Measurements from ENCODE around the gene ETHE1. TPM values are rescaled to one million over a fixed set of nuclear protein-coding genes. Genes with fewer than 3 reads are reported as not detected.

Gene ETHE1
- total and polyA plus RNA-seq, 2 donors (not counting 1 experiment from before 2014, with no cell fraction given) = 16.0 to 39.4 TPM

- Histone ChIP-seq H4K20me1 (ENCODE audit: control insufficient read depth, insufficient read depth, low read length, poor library complexity, severe bottlenecking) (no peaks in the 10 kb centered on the region), H3K9me3 (ENCODE audit: control extremely low read depth in 1 of 3, control insufficient read depth in 2 of 3, insufficient read depth in 1 of 3, low read length in 2 of 3) (no peaks in the 10 kb centered on the region), H3K4me1 (ENCODE audit: control insufficient read depth in 2 of 2, insufficient read depth in 2 of 2, low read length in 2 of 2) (peaks cover 18 to 22% of the 10 kb centered on the region in 2 donors), H3K9ac (ENCODE audit: low read length) (no peak overlapping the region), H3K4me2 (replicated peaks; ENCODE audit: low read depth, low read length, poor library complexity, severe bottlenecking) (no peak overlapping the region), H3K27me3 (replicated peaks in 1 of 4; ENCODE audit: control extremely low read depth in 1 of 4, control insufficient read depth in 3 of 4, insufficient read depth in 4 of 4, low read length in 3 of 4) (no peaks in the 10 kb centered on the region), H3K36me3 (replicated peaks in 1 of 2; ENCODE audit: control extremely low read depth in 1 of 2, control insufficient read depth in 1 of 2, extremely low read depth in 1 of 2, insufficient read depth in 2 of 2, low read length in 1 of 2) (peaks cover 0 to 1% of the 10 kb centered on the region in 2 experiments), H3K27ac (ENCODE audit: low read length in 2 of 2) (no peak overlapping the region), H3K79me2 (ENCODE audit: control insufficient read depth, insufficient read depth, low read length) (no peaks in the 10 kb centered on the region), H3K4me3 (ENCODE audit: control extremely low read depth in 1 of 5, extremely low read depth in 1 of 5, insufficient read depth in 1 of 5, low read depth in 2 of 5, low read length in 4 of 5) (no peak overlapping the region), H2AFZ (ENCODE audit: insufficient read depth, low read depth, low read length, poor library complexity, severe bottlenecking) (no peak overlapping the region)
- no peak for ATAC-seq (ENCODE audit: low read depth)
- WGBS (ENCODE audit: insufficient coverage) = no CpG with 5 or more reads among the region's 6 CpGs
- peaks cover 15% of the 10 kb centered on the region for H3K4me1 Mint-ChIP-seq
- H3K9me3 Mint-ChIP-seq (ENCODE audit: insufficient read depth) = no peaks in the 10 kb centered on the region
- no peaks in the 10 kb centered on the region for H3K27me3 Mint-ChIP-seq
- intact Hi-C loops (cut with micrococcal nuclease) = no loop called here
- CTCF ChIA-PET = interaction anchor here (0.5 to 1.3 kb wide), 5 partner anchors 35 to 148 kb away, joined by 3 to 4 read pairs (median 3); no protein-coding TSS in a partner anchor
- H3K27ac Mint-ChIP-seq = no peak overlapping the region
- POLR2A ChIA-PET = no interaction called here
- no peak for DNase-seq
- TF ChIP-seq CTCF (IDR thresholded peaks at IDR 0.05) = no peak
- no peak for TF ChIP-seq EZH2 (IDR thresholded peaks at IDR 0.05; ENCODE audit: borderline replicate concordance, insufficient read depth, low read depth, low read length, poor library complexity, severe bottlenecking)
- H3K4me3 Mint-ChIP-seq = no peak overlapping the region
Observed at GRCh38 chr19:43483281-43483680, 43.7 kb downstream of the ETHE1 start.

- no peaks in the 10 kb centered on the region for H3K27me3 Mint-ChIP-seq
- POLR2A ChIA-PET = no interaction called here
Observed at GRCh38 chr19:43482193-43482592, 44.8 kb downstream of the ETHE1 start.

More at GRCh38 chr19:43482193-43482592, 44.8 kb downstream of the ETHE1 start:
- WGBS (ENCODE audit: insufficient coverage) = 91% methylated on average over 4 of the region's 4 CpGs
- CTCF ChIA-PET = no interaction called here
- DNase-seq = no peak
- ATAC-seq (ENCODE audit: low read depth) = no peak
- H3K36me3 ChIP-seq (replicated peaks in 1 of 2; ENCODE audit: control extremely low read depth in 1 of 2, control insufficient read depth in 1 of 2, extremely low read depth in 1 of 2, insufficient read depth in 2 of 2, low read length in 1 of 2) = peaks cover 0 to 8% of the 10 kb centered on the region in 2 experiments
- H3K4me3 ChIP-seq (ENCODE audit: control extremely low read depth in 1 of 5, extremely low read depth in 1 of 5, insufficient read depth in 1 of 5, low read depth in 2 of 5, low read length in 4 of 5) = no peak overlapping the region
- H2AFZ ChIP-seq (ENCODE audit: insufficient read depth, low read depth, low read length, poor library complexity, severe bottlenecking) = no peak overlapping the region
- no peak overlapping the region for H3K27ac ChIP-seq (ENCODE audit: low read length in 2 of 2)
- no peaks in the 10 kb centered on the region for H3K79me2 ChIP-seq (ENCODE audit: control insufficient read depth, insufficient read depth, low read length)
- no peaks in the 10 kb centered on the region for H3K9me3 Mint-ChIP-seq (ENCODE audit: insufficient read depth)
- no peaks in the 10 kb centered on the region for H3K27me3 ChIP-seq (replicated peaks in 1 of 4; ENCODE audit: control extremely low read depth in 1 of 4, control insufficient read depth in 3 of 4, insufficient read depth in 4 of 4, low read length in 3 of 4)
- peaks cover 9 to 13% of the 10 kb centered on the region in 2 donors for H3K4me1 ChIP-seq (ENCODE audit: control insufficient read depth in 2 of 2, insufficient read depth in 2 of 2, low read length in 2 of 2)
- TF ChIP-seq EZH2 (IDR thresholded peaks at IDR 0.05; ENCODE audit: borderline replicate concordance, insufficient read depth, low read depth, low read length, poor library complexity, severe bottlenecking) (no peak), CTCF (IDR thresholded peaks at IDR 0.05) (no peak)
- H3K9ac ChIP-seq (ENCODE audit: low read length) = no peak overlapping the region
- H3K4me2 ChIP-seq (replicated peaks; ENCODE audit: low read depth, low read length, poor library complexity, severe bottlenecking) = no peak overlapping the region
- H3K4me3 Mint-ChIP-seq = no peak overlapping the region
- H3K9me3 ChIP-seq (ENCODE audit: control extremely low read depth in 1 of 3, control insufficient read depth in 2 of 3, insufficient read depth in 1 of 3, low read length in 2 of 3) = no peaks in the 10 kb centered on the region
- intact Hi-C loops (cut with micrococcal nuclease) = no loop called here
- H3K27ac Mint-ChIP-seq = no peak overlapping the region
- peaks cover 9% of the 10 kb centered on the region for H3K4me1 Mint-ChIP-seq
- no peaks in the 10 kb centered on the region for H4K20me1 ChIP-seq (ENCODE audit: control insufficient read depth, insufficient read depth, low read length, poor library complexity, severe bottlenecking)

Measured in B cell (primary cell).